Memory B cell (primary cell): ENCODE measurements around the gene DDIAS.
A peak's percentile ranks its signal among the peaks of the same experiment; 100 is the strongest.

Experiments used
- ATAC-seq: fragments of 150-1000 bp; cut with Tn5 transposase; 2 replicates; pipeline ENCODE4 v1.10.0; 2021; ENCODE audit warnings: low read depth, mild to moderate bottlenecking, moderate library complexity
- DNase-seq, 2 donors: peaks; one replicate each; pipeline ENCODE4 v3.0.0; 2022; ENCODE audit warnings: low spot score in 2 of 2
- H3K27ac Mint-ChIP-seq: one replicate; pipeline ENCODE4 v1.8.0; 2022; ENCODE audit warnings: mild to moderate bottlenecking, moderate library complexity, mixed read lengths
- H3K27me3 Mint-ChIP-seq: one replicate; pipeline ENCODE4 v1.8.0; 2022; ENCODE audit warnings: mixed read lengths
- H3K36me3 Mint-ChIP-seq: one replicate; pipeline ENCODE4 v1.8.0; 2022; ENCODE audit warnings: mild to moderate bottlenecking, mixed read lengths
- H3K4me1 Mint-ChIP-seq: one replicate; pipeline ENCODE4 v1.8.0; 2022; ENCODE audit warnings: mixed read lengths
- H3K4me3 Mint-ChIP-seq: one replicate; pipeline ENCODE4 v1.8.0; 2022; ENCODE audit warnings: mild to moderate bottlenecking, moderate library complexity, mixed read lengths
- H3K9me3 Mint-ChIP-seq: one replicate; pipeline ENCODE4 v1.8.0; 2022; ENCODE audit warnings: mixed read lengths

DDIAS gene

GRCh38 chr11:82978422-82979099 lies 77.0 kb downstream of the DDIAS start:
- Mint-ChIP-seq H3K4me1 (peaks cover 26% of the 10 kb centered on the region), H3K27ac (peak overlapping the region; percentile 25), H3K9me3 (no peaks in the 10 kb centered on the region), H3K27me3 (no peaks in the 10 kb centered on the region), H3K4me3 (no peak overlapping the region), H3K36me3 (peaks cover 24% of the 10 kb centered on the region)
- ATAC-seq (no peak), DNase-seq (no peak)

GRCh38 chr11:82979824-82980223 lies 78.3 kb downstream of the DDIAS start:
- ATAC-seq, result no peak
- no peaks in the 10 kb centered on the region for H3K27me3 Mint-ChIP-seq

GRCh38 chr11:82980292-82980691 lies 78.8 kb downstream of the DDIAS start:
- H3K36me3 Mint-ChIP-seq, result peaks cover 31% of the 10 kb centered on the region

More at GRCh38 chr11:82979824-82980223, 78.3 kb downstream of the DDIAS start:
- DNase-seq, result no peak
- peak overlapping the region; percentile 29 for H3K27ac Mint-ChIP-seq
- H3K4me1 Mint-ChIP-seq, result peaks cover 23% of the 10 kb centered on the region
- H3K4me3 Mint-ChIP-seq, result no peak overlapping the region
- H3K36me3 Mint-ChIP-seq, result peaks cover 31% of the 10 kb centered on the region
- no peaks in the 10 kb centered on the region for H3K9me3 Mint-ChIP-seq

GRCh38 chr11:82980947-82981346 lies 79.4 kb downstream of the DDIAS start:
- ATAC-seq, result no peak
- no peak for DNase-seq
- H3K27me3 Mint-ChIP-seq, result no peaks in the 10 kb centered on the region
- no peak overlapping the region for H3K27ac Mint-ChIP-seq
- no peak overlapping the region for H3K4me3 Mint-ChIP-seq
- no peaks in the 10 kb centered on the region for H3K9me3 Mint-ChIP-seq
- peaks cover 20% of the 10 kb centered on the region for H3K4me1 Mint-ChIP-seq
- peaks cover 33% of the 10 kb centered on the region for H3K36me3 Mint-ChIP-seq

More at GRCh38 chr11:82980292-82980691, 78.8 kb downstream of the DDIAS start:
- H3K27me3 Mint-ChIP-seq, result no peaks in the 10 kb centered on the region
- no peaks in the 10 kb centered on the region for H3K9me3 Mint-ChIP-seq
- ATAC-seq (no peak), DNase-seq (no peak)
- H3K4me1 Mint-ChIP-seq, result peaks cover 23% of the 10 kb centered on the region
- H3K4me3 Mint-ChIP-seq, result no peak overlapping the region
- H3K27ac Mint-ChIP-seq, result no peak overlapping the region

- DNase-seq (no peak), ATAC-seq (no peak)
- Mint-ChIP-seq H3K27ac (peak overlapping the region; percentile 69), H3K36me3 (peaks cover 37% of the 10 kb centered on the region), H3K27me3 (no peaks in the 10 kb centered on the region), H3K4me3 (no peak overlapping the region), H3K4me1 (peaks cover 15% of the 10 kb centered on the region), H3K9me3 (no peaks in the 10 kb centered on the region)
These were observed 80.3 kb downstream of the DDIAS start for GRCh38 chr11:82981852-82982251.
